Endothelial cell of umbilical vein (primary cell): ENCODE measurements around the gene METTL5. TPM values are rescaled to one million over a fixed set of nuclear protein-coding genes. Genes with fewer than 3 reads are reported as not detected.

Source experiments
- BruUV-seq: library from RNA; stranded (reverse); fragments of 400-500 nt; replicated peaks from 2 replicates; lab custom pipeline; 2021; lab: Mats Ljungman, UMichigan
- CTCF ChIA-PET: fragments of 300-600, 350-600 bp; sonication (Branson Sonifier 250); formaldehyde crosslinking; loops from one replicate; lab custom pipeline; 2021; ENCODE audit warnings: antibody characterized with exemption, inconsistent platforms; lab: Charles Lee
- POLR2A ChIA-PET: fragments of 300-600, 350-600 bp; sonication (Branson Sonifier 250); formaldehyde crosslinking; loops from one replicate; lab custom pipeline; 2021; ENCODE audit warnings: antibody characterized with exemption, inconsistent platforms; lab: Charles Lee
- DNase-seq: peaks from one replicate; pipeline ENCODE4 v3.0.0-alpha.2; 2011; ENCODE audit warnings: low read depth, low spot score
- FAIRE-seq: peaks from 2 replicates; lab custom pipeline; 2011; peaks lifted over from hg19 to GRCh38; lab: Jason Lieb, UNC
- H2AFZ ChIP-seq: 2 replicates; pipeline ENCODE4 v1.6.0; 2012; ENCODE audit warnings: low read depth, low read length, control low read depth, inconsistent platforms
- H3K27ac ChIP-seq: 2 replicates; pipeline ENCODE4 v1.5.1; 2011; ENCODE audit warnings: low read depth, mild to moderate bottlenecking, control low read depth, low read length, moderate library complexity; ENCODE audit not compliant: insufficient read depth
- H3K27me3 ChIP-seq, 2 experiments: 2 replicates each; pipeline versions ENCODE4 v1.6.0 to v1.6.1; 2011; ENCODE audit warnings: low read length in 2 of 2, mixed read lengths in 1 of 2; ENCODE audit not compliant: control insufficient read depth in 2 of 2, insufficient read depth in 2 of 2
- H3K36me3 ChIP-seq, 2 experiments: 2 replicates in 1 of 2; 3 replicates in 1 of 2; pipeline ENCODE4 v1.5.1; 2011; ENCODE audit warnings: low read length in 2 of 2, mild to moderate bottlenecking in 1 of 2, moderate library complexity in 1 of 2; ENCODE audit not compliant: control insufficient read depth in 2 of 2, insufficient read depth in 2 of 2; ENCODE audit errors: extremely low read depth in 1 of 2
- H3K4me1 ChIP-seq: 3 replicates; pipeline ENCODE4 v1.5.1; 2011; ENCODE audit warnings: mild to moderate bottlenecking, low read length; ENCODE audit not compliant: control insufficient read depth, insufficient read depth; ENCODE audit errors: extremely low read depth
- H3K4me2 ChIP-seq: 2 replicates; pipeline ENCODE4 v1.6.1; 2011; ENCODE audit warnings: low read length, control low read depth, mixed read lengths; ENCODE audit not compliant: insufficient read depth
- H3K4me3 ChIP-seq, 3 experiments: fragments of 200-600 bp in 1 of 3; sonication (generic), shearing (Covaris generic) in 1 of 3; replicated peaks in 1 of 3; 2 replicates each; pipeline ENCODE4 v1.5.1; 2011 to 2016; ENCODE audit warnings: control low read depth in 3 of 3, low read length in 3 of 3, mild to moderate bottlenecking in 2 of 3, inconsistent platforms in 1 of 3, low read depth in 1 of 3, moderate library complexity in 1 of 3; ENCODE audit not compliant: insufficient read depth in 1 of 3
- H3K79me2 ChIP-seq: 2 replicates; pipeline ENCODE4 v1.6.0; 2012; ENCODE audit warnings: low read length, inconsistent platforms; ENCODE audit not compliant: control insufficient read depth, insufficient read depth
- H3K9ac ChIP-seq: replicated peaks from 2 replicates; pipeline ENCODE3; 2011; ENCODE audit warnings: low read length, control low read depth; ENCODE audit not compliant: insufficient read depth; ENCODE audit errors: extremely low read depth
- H3K9me1 ChIP-seq: replicated peaks from 3 replicates; pipeline ENCODE4 v1.6.0; 2011; ENCODE audit warnings: mild to moderate bottlenecking, low read length; ENCODE audit not compliant: control insufficient read depth, insufficient read depth; ENCODE audit errors: extremely low read depth
- H3K9me3 ChIP-seq: replicated peaks from 2 replicates; pipeline ENCODE4 v1.5.1; 2012; ENCODE audit warnings: low read length, inconsistent platforms; ENCODE audit not compliant: control insufficient read depth, insufficient read depth
- H4K20me1 ChIP-seq: replicated peaks from 2 replicates; pipeline ENCODE3; 2011; ENCODE audit warnings: mild to moderate bottlenecking, low read length; ENCODE audit not compliant: control insufficient read depth, insufficient read depth; ENCODE audit errors: extremely low read depth
- CTCF ChIP-seq, 2 donors: IDR thresholded peaks; 1 replicate in 1 of 2; 2 replicates in 1 of 2; pipeline ENCODE4 v1.5.1; 2011; ENCODE audit warnings: low read length in 2 of 2, mild to moderate bottlenecking in 2 of 2, moderate library complexity in 2 of 2, control low read depth in 1 of 2, inconsistent platforms in 1 of 2, low read depth in 1 of 2; ENCODE audit not compliant: insufficient read depth in 1 of 2; ENCODE audit errors: extremely low read depth in 1 of 2
- EZH2 ChIP-seq: IDR thresholded peaks from 2 replicates; pipeline ENCODE4 v1.6.1; 2012; ENCODE audit warnings: borderline replicate concordance, low read depth, mild to moderate bottlenecking, moderate library complexity, low read length, inconsistent platforms; ENCODE audit not compliant: severe bottlenecking
- FOS ChIP-seq: IDR thresholded peaks from 2 replicates; pipeline ENCODE4 v1.6.1; 2011; ENCODE audit warnings: mild to moderate bottlenecking, low read length, moderate library complexity, borderline replicate concordance; ENCODE audit not compliant: insufficient read depth
- GATA2 ChIP-seq: IDR thresholded peaks from 2 replicates; pipeline ENCODE4 v1.7.0; 2011; ENCODE audit warnings: low read depth, mild to moderate bottlenecking, moderate library complexity, mixed read lengths, low read length; ENCODE audit not compliant: insufficient read length, insufficient read depth
- JUN ChIP-seq: IDR thresholded peaks from 2 replicates; pipeline ENCODE4 v1.6.1; 2011; ENCODE audit warnings: borderline replicate concordance, low read depth; ENCODE audit not compliant: insufficient read length, insufficient read depth
- MAX ChIP-seq: IDR thresholded peaks from 2 replicates; pipeline ENCODE4 v1.6.1; 2011; ENCODE audit not compliant: insufficient read depth, insufficient read length
- MYC ChIP-seq: IDR thresholded peaks from one replicate; pipeline ENCODE4 v1.6.1; 2011; ENCODE audit warnings: mild to moderate bottlenecking, low read depth, low read length
- POLR2A ChIP-seq: IDR thresholded peaks from 2 replicates; pipeline ENCODE4 v1.6.1; 2012; ENCODE audit warnings: low read depth, mild to moderate bottlenecking, control low read depth, low read length
- POLR2AphosphoS5 ChIP-seq: IDR thresholded peaks from 2 replicates; pipeline ENCODE4 v1.6.1; 2012; ENCODE audit warnings: low read depth, mild to moderate bottlenecking, control low read depth, low read length, moderate library complexity; ENCODE audit not compliant: insufficient read depth
- dilution Hi-C: fragments of 300-500 bp; cut with MboI; formaldehyde crosslinking; loops from one replicate; pipeline ENCODE4 v1.15.0; 2019; ENCODE audit warnings: low sequenced_read_pairs; ENCODE audit not compliant: extremely low pct_ligation_motif_present
- intact Hi-C: fragments of 100-400 bp; cut with micrococcal nuclease; formaldehyde crosslinking; loops from one replicate; pipeline ENCODE4 v1.10.0; 2022
- polyA plus RNA-seq, 4 experiments: library from polyadenylated mRNA; depleted of rRNA in 3 of 4; stranded (reverse) in 3 of 4; unstranded in 1 of 4; fragments of >200 nt; gene quantifications; 2 replicates each; pipeline versions ENCODE4 v1.2.1 to v1.2.3, GENCODE V29; 2011 to 2012; ENCODE audit warnings: missing spikeins in 1 of 4
- total RNA-seq: library from RNA; stranded (reverse); gene quantifications from 2 replicates; pipeline ENCODE4 v1.2.3, GENCODE V29; 2021

METTL5 gene
- total and polyA plus RNA-seq, 2 donors (not counting 3 experiments of a cell fraction or from before 2014, with no cell fraction given): 27.0 to 52.0 TPM

DNA sequence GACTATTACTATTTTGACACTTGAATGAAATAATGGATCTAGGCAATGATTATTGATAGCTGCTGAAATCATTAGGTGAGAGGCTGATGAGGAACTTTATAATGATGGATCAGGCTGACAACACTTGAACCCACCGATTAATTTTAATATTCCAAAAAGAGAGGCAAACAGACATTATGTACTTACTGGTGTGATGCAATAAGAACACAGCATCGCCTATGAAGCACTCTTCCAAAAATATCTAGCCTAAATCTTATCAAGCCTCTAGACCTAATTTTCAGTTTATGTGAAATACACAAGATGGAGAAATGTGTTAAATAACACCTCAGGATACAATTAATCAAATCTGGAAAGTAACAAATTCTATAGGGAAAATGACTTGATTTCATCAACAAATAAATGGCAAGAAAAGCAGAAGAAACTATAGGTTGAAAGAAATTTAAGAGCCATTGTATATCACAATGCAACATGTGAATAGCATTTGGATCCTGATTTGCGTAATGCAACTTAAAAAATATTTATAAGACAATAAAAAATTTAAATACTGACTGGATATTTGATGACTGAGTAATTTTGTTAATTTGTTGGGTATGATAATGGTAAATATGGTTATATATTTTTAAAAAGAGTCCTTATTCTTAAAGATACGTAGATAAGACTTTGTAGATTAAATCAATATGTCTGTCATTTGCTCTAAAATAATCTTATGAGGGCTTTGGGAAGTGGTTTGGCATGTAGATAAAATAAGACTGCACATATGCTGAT, 43.3 kb downstream of the METTL5 start:
- BruUV-seq: no TSS peak
- FAIRE-seq (no peak), DNase-seq (no peak)
- intact Hi-C loops: loop anchor here (1.0 kb wide), 1 partner anchor 9 kb away; no protein-coding TSS in a partner anchor
- H3K27ac ChIP-seq: no peak overlapping the region
- no peaks in the 10 kb centered on the region for H3K9me1 ChIP-seq
- no peaks in the 10 kb centered on the region for H3K9me3 ChIP-seq
- no peak overlapping the region for H3K4me2 ChIP-seq
- H3K4me1 ChIP-seq: no peaks in the 10 kb centered on the region
- ChIA-PET POLR2A (no interaction called here), CTCF (no interaction called here)
- no peak overlapping the region for H3K4me3 ChIP-seq
- H3K79me2 ChIP-seq: no peaks in the 10 kb centered on the region
- TF ChIP-seq MYC (no peak), GATA2 (no peak), EZH2 (no peak), JUN (no peak), POLR2A (no peak), MAX (no peak), CTCF (IDR thresholded peaks at IDR 0.05; ENCODE audit: extremely low read depth in 1 of 2, insufficient read depth in 1 of 2, low read depth in 1 of 2, low read length in 2 of 2) (no peak), FOS (no peak), POLR2AphosphoS5 (no peak)
- dilution Hi-C loops: no loop called here
- H3K36me3 ChIP-seq: no peaks in the 10 kb centered on the region
- no peaks in the 10 kb centered on the region for H4K20me1 ChIP-seq
- H3K9ac ChIP-seq: no peak overlapping the region
- no peak overlapping the region for H2AFZ ChIP-seq
- H3K27me3 ChIP-seq: no peaks in the 10 kb centered on the region
